Measurements from ENCODE around the gene GPC3.

- TF ChIP-seq CTCF (IDR thresholded peaks at IDR 0.05) (no peak), POLR2A (IDR thresholded peaks at IDR 0.05) (no peak)
Measured at GRCh38 chrX:133579631-133580030, 405.8 kb downstream of the GPC3 start.
